HCT116 (cell line): ENCODE measurements around the gene ADGRB3. TPM values are rescaled to one million over a fixed set of nuclear protein-coding genes. Genes with fewer than 3 reads are reported as not detected.

ENCODE experiments used
- ATAC-seq: fragments of 200-7000 bp; cut with Tn5 transposase; 2 replicates; pipeline ENCODE4 v1.9.1; 2020; ENCODE audit warnings: mild to moderate bottlenecking, moderate library complexity
- BruUV-seq: library from RNA; stranded (reverse); fragments of 400-500 nt; replicated peaks from 2 replicates; lab custom pipeline; 2021; lab: Mats Ljungman, UMichigan
- CTCF ChIA-PET: fragments of 300-600 bp; sonication (Branson Sonifier 250); formaldehyde crosslinking; loops from one replicate; lab custom pipeline; 2021; ENCODE audit warnings: antibody characterized with exemption; lab: Charles Lee
- POLR2A ChIA-PET: fragments of 300-600, 350-600 bp; sonication (Branson Sonifier 250); formaldehyde crosslinking; loops from one replicate; lab custom pipeline; 2021; ENCODE audit warnings: antibody characterized with exemption; lab: Charles Lee
- RAD21 ChIA-PET, 2 experiments: fragments of 300-600 bp; sonication (Branson Sonifier 250); formaldehyde crosslinking; loops; one replicate each; lab custom pipeline; 2023; ENCODE audit warnings: low total read pairs in 2 of 2; ENCODE audit not compliant: uncharacterized antibody in 2 of 2, unreplicated experiment in 2 of 2, low non-redundant PET in 1 of 2; lab: Charles Lee
- DNase-seq: peaks from one replicate; pipeline ENCODE4 v3.0.0-alpha.2; 2010; ENCODE audit warnings: low read depth, low spot score
- H2AFZ ChIP-seq: fragments of 200-600 bp; shearing (Covaris generic), sonication (generic); 2 replicates; pipeline ENCODE4 v1.6.1; 2017; ENCODE audit warnings: low read depth, mixed run types, mixed read lengths, antibody characterized with exemption, low read length; ENCODE audit not compliant: poor library complexity, severe bottlenecking
- H3K27ac ChIP-seq: 2 replicates; pipeline ENCODE4 v1.5.1; 2012; ENCODE audit warnings: low read depth, low read length
- H3K27me3 ChIP-seq: fragments of 200-600 bp; sonication (generic); 2 replicates; pipeline ENCODE4 v1.6.1; 2016; ENCODE audit warnings: mixed run types, low read length, mixed read lengths; ENCODE audit not compliant: insufficient read depth
- H3K36me3 ChIP-seq, 2 experiments: fragments of 200-500 bp in 1 of 2; fragments of 200-600 bp in 1 of 2; sonication (Bioruptor generic) in 1 of 2; sonication (generic) in 1 of 2; 2 replicates each; pipeline versions ENCODE4 v1.5.1 to v1.6.1; 2014 to 2016; ENCODE audit warnings: low read length in 2 of 2, inconsistent platforms in 1 of 2, mixed read lengths in 1 of 2, mixed run types in 1 of 2; ENCODE audit not compliant: insufficient read depth in 2 of 2, control insufficient read depth in 1 of 2
- H3K4me1 ChIP-seq, 2 experiments: fragments of 200-600 bp in 1 of 2; sonication (generic) in 1 of 2; 2 replicates each; pipeline versions ENCODE4 v1.5.1 to v1.6.1; 2012 to 2017; ENCODE audit warnings: low read length in 2 of 2, inconsistent platforms in 1 of 2, mild to moderate bottlenecking in 1 of 2, mixed read lengths in 1 of 2, mixed run types in 1 of 2, moderate library complexity in 1 of 2; ENCODE audit not compliant: insufficient read depth in 2 of 2, control insufficient read depth in 1 of 2
- H3K4me2 ChIP-seq: fragments of 200-600 bp; sonication (generic); 2 replicates; pipeline ENCODE4 v1.6.1; 2017; ENCODE audit warnings: mixed run types, low read length, mixed read lengths
- H3K4me3 ChIP-seq, 2 experiments: fragments of 200-600 bp in 1 of 2; sonication (generic) in 1 of 2; replicated peaks in 1 of 2; 2 replicates each; pipeline ENCODE4 v1.5.1; 2011 to 2016; ENCODE audit warnings: low read length in 2 of 2, control low read depth in 1 of 2, low read depth in 1 of 2, mild to moderate bottlenecking in 1 of 2, mixed read lengths in 1 of 2, mixed run types in 1 of 2
- H3K79me2 ChIP-seq: fragments of 200-600 bp; sonication (generic); 2 replicates; pipeline ENCODE4 v1.6.1; 2017; ENCODE audit warnings: mild to moderate bottlenecking, mixed run types, low read length, moderate library complexity, mixed read lengths; ENCODE audit not compliant: insufficient read depth
- H3K9ac ChIP-seq: fragments of 200-600 bp; sonication (generic); 2 replicates; pipeline ENCODE4 v1.6.1; 2016; ENCODE audit warnings: low read length, mixed read lengths
- H3K9me2 ChIP-seq: fragments of 200-600 bp; sonication (generic), shearing (Covaris generic); 2 replicates; pipeline ENCODE4 v1.6.1; 2017; ENCODE audit warnings: mixed run types, mild to moderate bottlenecking, moderate library complexity; ENCODE audit not compliant: insufficient read depth
- H3K9me3 ChIP-seq, 2 experiments: fragments of 200-500 bp in 1 of 2; fragments of 200-600 bp in 1 of 2; sonication (Bioruptor generic) in 1 of 2; sonication (generic) in 1 of 2; 2 replicates each; pipeline ENCODE4 v1.6.1; 2014 to 2017; ENCODE audit warnings: low read length in 2 of 2, mixed read lengths in 2 of 2, inconsistent platforms in 1 of 2, low read depth in 1 of 2, mild to moderate bottlenecking in 1 of 2, mixed run types in 1 of 2, moderate library complexity in 1 of 2; ENCODE audit not compliant: control insufficient read depth in 1 of 2, insufficient read depth in 1 of 2
- H4K20me1 ChIP-seq: fragments of 200-600 bp; sonication (generic), shearing (Covaris generic); 2 replicates; pipeline ENCODE4 v1.6.1; 2017; ENCODE audit warnings: mixed run types, mild to moderate bottlenecking, moderate library complexity; ENCODE audit not compliant: insufficient read depth
- CBX3 ChIP-seq: IDR thresholded peaks from 2 replicates; pipeline ENCODE4 v1.6.1; 2012; ENCODE audit warnings: low read depth
- CEBPB ChIP-seq: IDR thresholded peaks from 2 replicates; pipeline ENCODE4 v1.6.1; 2012; ENCODE audit warnings: low read depth
- EZH2 ChIP-seq: fragments of 200-600 bp; sonication (generic); IDR thresholded peaks from 2 replicates; pipeline ENCODE4 v1.6.1; 2017; ENCODE audit warnings: antibody characterized with exemption, mixed run types
- FOSL1 ChIP-seq: IDR thresholded peaks from 2 replicates; pipeline ENCODE4 v1.6.1; 2012; ENCODE audit warnings: low read depth
- POLR2A ChIP-seq: IDR thresholded peaks from 2 replicates; pipeline ENCODE4 v1.7.0; 2011; ENCODE audit warnings: borderline replicate concordance; ENCODE audit not compliant: insufficient read depth, insufficient read length; ENCODE audit errors: extremely low read depth
- POLR2AphosphoS5 ChIP-seq: IDR thresholded peaks from 2 replicates; pipeline ENCODE4 v1.6.1; 2011; ENCODE audit warnings: mild to moderate bottlenecking, low read depth, low read length, moderate library complexity
- RAD21 ChIP-seq: IDR thresholded peaks from 2 replicates; pipeline ENCODE4 v1.6.1; 2012; ENCODE audit warnings: low read depth, mild to moderate bottlenecking
- SIN3A ChIP-seq: IDR thresholded peaks from 2 replicates; pipeline ENCODE4 v1.6.1; 2012; ENCODE audit warnings: low read depth
- SP1 ChIP-seq: IDR thresholded peaks from 2 replicates; pipeline ENCODE4 v1.6.1; 2012; ENCODE audit warnings: low read depth
- SRF ChIP-seq: IDR thresholded peaks from 2 replicates; pipeline ENCODE4 v1.6.1; 2012; ENCODE audit warnings: low read depth
- TCF7L2 ChIP-seq: IDR thresholded peaks from 2 replicates; pipeline ENCODE4 v1.7.0; 2011; ENCODE audit warnings: borderline replicate concordance, inconsistent platforms; ENCODE audit not compliant: insufficient read depth, insufficient read length; ENCODE audit errors: extremely low read depth
- YY1 ChIP-seq: IDR thresholded peaks from 2 replicates; pipeline ENCODE4 v1.6.1; 2011; ENCODE audit warnings: low read length, low read depth, moderate library complexity, mild to moderate bottlenecking; ENCODE audit not compliant: insufficient replicate concordance; ENCODE audit errors: extremely low read depth
- ZFX ChIP-seq: fragments of 450-650 bp; IDR thresholded peaks from 2 replicates; pipeline ENCODE4 v1.6.1; 2017
- ZNF274 ChIP-seq: fragments of 200-500 bp; sonication (Bioruptor generic); IDR thresholded peaks from 2 replicates; pipeline ENCODE4 v1.6.1; 2014; ENCODE audit warnings: mild to moderate bottlenecking, low read depth, low read length, inconsistent platforms
- intact Hi-C: fragments of 100-400 bp; cut with micrococcal nuclease; formaldehyde crosslinking; loops from 2 replicates; pipeline ENCODE4 v1.10.0; 2022
- total RNA-seq: library from RNA; stranded (reverse); gene quantifications from one replicate; pipeline ENCODE4 v1.2.1, GENCODE V29; 2021; ENCODE audit not compliant: unreplicated experiment
- TF ChIP-seq, protein P1 (sequence below), 3 experiments: fragments of 200-600 bp in 1 of 3; sonication (generic) in 1 of 3; IDR thresholded peaks in 2 of 3; conservative IDR thresholded peaks in 1 of 3; 2 replicates each; pipeline ENCODE4 v1.5.1; 2012 to 2017; ENCODE audit warnings: low read depth in 2 of 3, low read length in 2 of 3, antibody characterized with exemption in 1 of 3, borderline replicate concordance in 1 of 3, control low read depth in 1 of 3, mild to moderate bottlenecking in 1 of 3, mixed read lengths in 1 of 3, mixed run types in 1 of 3, moderate library complexity in 1 of 3; ENCODE audit not compliant: insufficient read depth in 1 of 3
- TF ChIP-seq, protein P2 (sequence below): IDR thresholded peaks from 2 replicates; pipeline ENCODE4 v1.6.1; 2012
- TF ChIP-seq, protein P3 (sequence below): IDR thresholded peaks from 2 replicates; pipeline ENCODE4 v1.6.1; 2012; ENCODE audit warnings: low read depth
- TF ChIP-seq, protein P4 (sequence below): IDR thresholded peaks from 2 replicates; pipeline ENCODE4 v1.6.1; 2012

Gene ADGRB3
- total RNA-seq, 1 experiment from 2014 or later: not detected

DNA sequence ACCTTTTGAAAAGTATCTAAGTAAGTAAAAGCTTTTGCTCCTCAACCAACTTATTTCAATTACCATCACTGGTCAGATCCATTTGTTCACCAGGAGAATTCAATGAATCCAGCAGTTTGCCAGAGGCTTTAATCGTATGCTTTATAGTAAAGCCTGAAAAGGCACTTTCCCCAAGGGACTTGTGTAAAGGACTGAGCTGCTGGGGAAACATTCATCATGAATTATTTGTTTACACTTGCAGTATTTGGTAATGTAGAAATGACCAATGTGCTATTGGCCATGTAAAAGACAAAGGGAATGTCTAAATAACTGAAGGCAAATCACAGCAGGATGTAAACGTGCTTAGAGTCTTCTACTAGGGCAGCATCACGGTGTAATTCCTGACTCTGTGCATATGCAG, 471.4 kb downstream of the ADGRB3 start:
- Histone ChIP-seq H3K4me1 (no peaks in the 10 kb centered on the region), H3K4me3 (no peak overlapping the region), H3K27me3 (no peaks in the 10 kb centered on the region), H3K9ac (no peak overlapping the region), H3K9me3 (peaks cover 12 to 16% of the 10 kb centered on the region in 2 experiments; a peak in 2 of 4 replicates), H3K4me2 (no peak overlapping the region), H3K79me2 (no peaks in the 10 kb centered on the region), H2AFZ (no peak overlapping the region), H4K20me1 (no peaks in the 10 kb centered on the region), H3K27ac (no peak overlapping the region), H3K9me2 (no peaks in the 10 kb centered on the region), H3K36me3 (no peaks in the 10 kb centered on the region)
- CTCF ChIA-PET: no interaction called here
- intact Hi-C loops: no loop called here
- ATAC-seq (no peak), DNase-seq (no peak)
- no TSS peak for BruUV-seq
- no peak for TF ChIP-seq SP1
- no peak for TF ChIP-seq ZFX
- TF ChIP-seq, protein P1, sequence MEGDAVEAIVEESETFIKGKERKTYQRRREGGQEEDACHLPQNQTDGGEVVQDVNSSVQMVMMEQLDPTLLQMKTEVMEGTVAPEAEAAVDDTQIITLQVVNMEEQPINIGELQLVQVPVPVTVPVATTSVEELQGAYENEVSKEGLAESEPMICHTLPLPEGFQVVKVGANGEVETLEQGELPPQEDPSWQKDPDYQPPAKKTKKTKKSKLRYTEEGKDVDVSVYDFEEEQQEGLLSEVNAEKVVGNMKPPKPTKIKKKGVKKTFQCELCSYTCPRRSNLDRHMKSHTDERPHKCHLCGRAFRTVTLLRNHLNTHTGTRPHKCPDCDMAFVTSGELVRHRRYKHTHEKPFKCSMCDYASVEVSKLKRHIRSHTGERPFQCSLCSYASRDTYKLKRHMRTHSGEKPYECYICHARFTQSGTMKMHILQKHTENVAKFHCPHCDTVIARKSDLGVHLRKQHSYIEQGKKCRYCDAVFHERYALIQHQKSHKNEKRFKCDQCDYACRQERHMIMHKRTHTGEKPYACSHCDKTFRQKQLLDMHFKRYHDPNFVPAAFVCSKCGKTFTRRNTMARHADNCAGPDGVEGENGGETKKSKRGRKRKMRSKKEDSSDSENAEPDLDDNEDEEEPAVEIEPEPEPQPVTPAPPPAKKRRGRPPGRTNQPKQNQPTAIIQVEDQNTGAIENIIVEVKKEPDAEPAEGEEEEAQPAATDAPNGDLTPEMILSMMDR (IDR thresholded peaks at IDR 0.05 in 2 of 3, conservative IDR thresholded peaks at IDR 0.05 in 1 of 3; ENCODE audit: borderline replicate concordance in 1 of 3, insufficient read depth in 1 of 3, low read depth in 2 of 3, low read length in 2 of 3): no peak
- TF ChIP-seq CEBPB: no peak
- TF ChIP-seq, protein P2, sequence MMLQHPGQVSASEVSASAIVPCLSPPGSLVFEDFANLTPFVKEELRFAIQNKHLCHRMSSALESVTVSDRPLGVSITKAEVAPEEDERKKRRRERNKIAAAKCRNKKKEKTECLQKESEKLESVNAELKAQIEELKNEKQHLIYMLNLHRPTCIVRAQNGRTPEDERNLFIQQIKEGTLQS: no peak
- TF ChIP-seq SRF: no peak
- TF ChIP-seq EZH2: no peak
- no peak for TF ChIP-seq TCF7L2
- TF ChIP-seq SIN3A: no peak
- TF ChIP-seq ZNF274: no peak
- TF ChIP-seq, protein P3, sequence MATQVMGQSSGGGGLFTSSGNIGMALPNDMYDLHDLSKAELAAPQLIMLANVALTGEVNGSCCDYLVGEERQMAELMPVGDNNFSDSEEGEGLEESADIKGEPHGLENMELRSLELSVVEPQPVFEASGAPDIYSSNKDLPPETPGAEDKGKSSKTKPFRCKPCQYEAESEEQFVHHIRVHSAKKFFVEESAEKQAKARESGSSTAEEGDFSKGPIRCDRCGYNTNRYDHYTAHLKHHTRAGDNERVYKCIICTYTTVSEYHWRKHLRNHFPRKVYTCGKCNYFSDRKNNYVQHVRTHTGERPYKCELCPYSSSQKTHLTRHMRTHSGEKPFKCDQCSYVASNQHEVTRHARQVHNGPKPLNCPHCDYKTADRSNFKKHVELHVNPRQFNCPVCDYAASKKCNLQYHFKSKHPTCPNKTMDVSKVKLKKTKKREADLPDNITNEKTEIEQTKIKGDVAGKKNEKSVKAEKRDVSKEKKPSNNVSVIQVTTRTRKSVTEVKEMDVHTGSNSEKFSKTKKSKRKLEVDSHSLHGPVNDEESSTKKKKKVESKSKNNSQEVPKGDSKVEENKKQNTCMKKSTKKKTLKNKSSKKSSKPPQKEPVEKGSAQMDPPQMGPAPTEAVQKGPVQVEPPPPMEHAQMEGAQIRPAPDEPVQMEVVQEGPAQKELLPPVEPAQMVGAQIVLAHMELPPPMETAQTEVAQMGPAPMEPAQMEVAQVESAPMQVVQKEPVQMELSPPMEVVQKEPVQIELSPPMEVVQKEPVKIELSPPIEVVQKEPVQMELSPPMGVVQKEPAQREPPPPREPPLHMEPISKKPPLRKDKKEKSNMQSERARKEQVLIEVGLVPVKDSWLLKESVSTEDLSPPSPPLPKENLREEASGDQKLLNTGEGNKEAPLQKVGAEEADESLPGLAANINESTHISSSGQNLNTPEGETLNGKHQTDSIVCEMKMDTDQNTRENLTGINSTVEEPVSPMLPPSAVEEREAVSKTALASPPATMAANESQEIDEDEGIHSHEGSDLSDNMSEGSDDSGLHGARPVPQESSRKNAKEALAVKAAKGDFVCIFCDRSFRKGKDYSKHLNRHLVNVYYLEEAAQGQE: no peak
- no peak for TF ChIP-seq POLR2AphosphoS5
- TF ChIP-seq CBX3: no peak
- TF ChIP-seq, protein P4, sequence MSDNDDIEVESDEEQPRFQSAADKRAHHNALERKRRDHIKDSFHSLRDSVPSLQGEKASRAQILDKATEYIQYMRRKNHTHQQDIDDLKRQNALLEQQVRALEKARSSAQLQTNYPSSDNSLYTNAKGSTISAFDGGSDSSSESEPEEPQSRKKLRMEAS: no peak
- TF ChIP-seq RAD21: no peak
- TF ChIP-seq FOSL1: no peak
- no peak for TF ChIP-seq POLR2A
- no peak for TF ChIP-seq YY1
- RAD21 ChIA-PET: no interaction called here
- POLR2A ChIA-PET: no interaction called here
